Naive thymus-derived CD4-positive, alpha-beta T cell (primary cell): ENCODE measurements around the gene TRDN. TPM values are rescaled to one million over a fixed set of nuclear protein-coding genes. Genes with fewer than 3 reads are reported as not detected.

ENCODE experiments used
- ATAC-seq: fragments of 150-1000 bp; cut with Tn5 transposase; 2 replicates; pipeline ENCODE4 v1.10.0; 2021; ENCODE audit warnings: mild to moderate bottlenecking, moderate library complexity
- CTCF ChIA-PET: fragments of 350-600 bp; sonication (Branson Sonifier 250); formaldehyde crosslinking; loops from one replicate; lab custom pipeline; 2021; ENCODE audit warnings: antibody characterized with exemption; lab: Charles Lee
- POLR2A ChIA-PET: fragments of 350-600 bp; sonication (Branson Sonifier 250); formaldehyde crosslinking; loops from one replicate; lab custom pipeline; 2021; ENCODE audit warnings: antibody characterized with exemption, inconsistent platforms; lab: Charles Lee
- DNase-seq, 9 donors: peaks; one replicate each; pipeline versions ENCODE4 v3.0.0 to v3.0.0-alpha.2; 2020 to 2022; ENCODE audit warnings: mixed read lengths in 1 of 9
- H3K27ac ChIP-seq: one replicate; pipeline ENCODE4 v1.7.0; 2013; ENCODE audit warnings: mild to moderate bottlenecking, low read depth, low read length, moderate library complexity
- H3K27me3 ChIP-seq, 2 donors: one replicate each; pipeline ENCODE4 v1.7.0; 2013; ENCODE audit warnings: low read length in 2 of 2, mild to moderate bottlenecking in 2 of 2, moderate library complexity in 2 of 2; ENCODE audit not compliant: control insufficient read depth in 2 of 2, insufficient read depth in 2 of 2
- H3K36me3 ChIP-seq, 3 experiments: 1 replicate in 2 of 3; 2 replicates in 1 of 3; pipeline ENCODE4 v1.7.0; 2013; ENCODE audit warnings: low read length in 3 of 3, mild to moderate bottlenecking in 3 of 3, moderate library complexity in 1 of 3; ENCODE audit not compliant: insufficient read depth in 3 of 3, control insufficient read depth in 2 of 3
- H3K4me1 ChIP-seq, 2 donors: one replicate each; pipeline ENCODE4 v1.7.0; 2013; ENCODE audit warnings: low read length in 2 of 2, mild to moderate bottlenecking in 2 of 2, moderate library complexity in 1 of 2; ENCODE audit not compliant: control insufficient read depth in 2 of 2, insufficient read depth in 2 of 2
- H3K4me3 ChIP-seq: 2 replicates; pipeline ENCODE4 v1.7.0; 2013; ENCODE audit warnings: mild to moderate bottlenecking, low read length
- H3K9me3 ChIP-seq, 3 experiments: 1 replicate in 2 of 3; 2 replicates in 1 of 3; pipeline ENCODE4 v1.7.0; 2013; ENCODE audit warnings: low read length in 3 of 3; ENCODE audit not compliant: control insufficient read depth in 2 of 3
- H3K27ac Mint-ChIP-seq, 9 donors: one replicate each; pipeline ENCODE4 v1.8.0; 2020 to 2022; ENCODE audit warnings: mixed read lengths in 9 of 9, mild to moderate bottlenecking in 8 of 9, moderate library complexity in 5 of 9, inconsistent platforms in 2 of 9
- H3K27me3 Mint-ChIP-seq, 5 donors: one replicate each; pipeline ENCODE4 v1.8.0; 2021 to 2022; ENCODE audit warnings: mixed read lengths in 5 of 5, mild to moderate bottlenecking in 1 of 5
- H3K36me3 Mint-ChIP-seq, 5 donors: one replicate each; pipeline ENCODE4 v1.8.0; 2020 to 2022; ENCODE audit warnings: mixed read lengths in 5 of 5, mild to moderate bottlenecking in 3 of 5, inconsistent platforms in 1 of 5
- H3K4me1 Mint-ChIP-seq, 7 donors: one replicate each; pipeline ENCODE4 v1.8.0; 2020 to 2022; ENCODE audit warnings: mixed read lengths in 7 of 7, mild to moderate bottlenecking in 3 of 7, inconsistent platforms in 1 of 7
- H3K4me3 Mint-ChIP-seq, 10 donors: one replicate each; pipeline ENCODE4 v1.8.0; 2020 to 2022; ENCODE audit warnings: mild to moderate bottlenecking in 10 of 10, mixed read lengths in 10 of 10, moderate library complexity in 6 of 10, inconsistent platforms in 2 of 10
- H3K9me3 Mint-ChIP-seq, 11 donors: one replicate each; pipeline ENCODE4 v1.8.0; 2020 to 2022; ENCODE audit warnings: mixed read lengths in 11 of 11, mild to moderate bottlenecking in 4 of 11, inconsistent platforms in 1 of 11, moderate library complexity in 1 of 11
- intact Hi-C, 2 donors: fragments of 100-400 bp; cut with micrococcal nuclease; formaldehyde crosslinking; loops; one replicate each; pipeline ENCODE4 v1.15.1; 2023
- polyA plus RNA-seq, 2 donors: library from polyadenylated mRNA; unstranded; fragments of 300-500 nt; fragmentation: Illumina TruSeq; gene quantifications; one replicate each; pipeline ENCODE4 v1.2.3, GENCODE V29; 2021
- total RNA-seq, 6 experiments: library from RNA in 5 of 6; stranded (reverse) in 5 of 6; gene quantifications; 1 replicate in 5 of 6; 2 replicates in 1 of 6; pipeline ENCODE4 v1.2.3 and lab custom pipeline; 2021 to 2026

The TRDN gene
- total RNA-seq (not detected), polyA plus RNA-seq (not detected), total RNA-seq (lab: John Stamatoyannopoulos, UW) (not detected)

- CTCF ChIA-PET = no interaction called here
These were observed at the start of gene TRDN for GRCh38 chr6:123636782-123637181. Gene TRDN, minus strand, starts transcription at chr6:123636950. Its CDS starts 175 bp downstream, at chr6:123636775.

GRCh38 chr6:123681957-123682462 lies 45.3 kb upstream of the TRDN start:
- H3K4me1 ChIP-seq = no peaks in the 10 kb centered on the region
- intact Hi-C loops = no loop called here

More at GRCh38 chr6:123636782-123637181, at the start of gene TRDN:
- no peak for DNase-seq
- POLR2A ChIA-PET = no interaction called here
- no peak for ATAC-seq
- no peaks in the 10 kb centered on the region for H3K36me3 Mint-ChIP-seq
- no peaks in the 10 kb centered on the region for H3K4me1 ChIP-seq
- no peaks in the 10 kb centered on the region for H3K36me3 ChIP-seq
- peaks cover 0 to 7% (median 0%) of the 10 kb centered on the region in 11 donors for H3K9me3 Mint-ChIP-seq
- no peaks in the 10 kb centered on the region for H3K27me3 ChIP-seq
- no peaks in the 10 kb centered on the region for H3K27me3 Mint-ChIP-seq
- no peaks in the 10 kb centered on the region for H3K9me3 ChIP-seq
- intact Hi-C loops = no loop called here
- H3K4me3 ChIP-seq = no peak within 1 kb of the TSS
- no peak within 1 kb of the TSS for H3K4me3 Mint-ChIP-seq
- H3K27ac Mint-ChIP-seq = no peak within 1 kb of the TSS
- no peaks in the 10 kb centered on the region for H3K4me1 Mint-ChIP-seq
- no peak within 1 kb of the TSS for H3K27ac ChIP-seq

GRCh38 chr6:123677897-123678296 lies 41.1 kb upstream of the TRDN start:
- no peaks in the 10 kb centered on the region for H3K27me3 Mint-ChIP-seq
- H3K4me1 ChIP-seq = no peaks in the 10 kb centered on the region
- H3K36me3 Mint-ChIP-seq = no peaks in the 10 kb centered on the region
- H3K9me3 ChIP-seq = no peaks in the 10 kb centered on the region
- POLR2A ChIA-PET = no interaction called here
- H3K4me3 Mint-ChIP-seq = no peak overlapping the region
- H3K9me3 Mint-ChIP-seq = peaks cover 0 to 21% (median 8%) of the 10 kb centered on the region in 11 donors
- H3K4me1 Mint-ChIP-seq = no peaks in the 10 kb centered on the region
- no peak overlapping the region for H3K27ac Mint-ChIP-seq
- H3K27me3 ChIP-seq = no peaks in the 10 kb centered on the region
- ATAC-seq (no peak), DNase-seq (no peak)
- no peak overlapping the region for H3K27ac ChIP-seq
- intact Hi-C loops = no loop called here
- CTCF ChIA-PET = no interaction called here
- H3K36me3 ChIP-seq = no peaks in the 10 kb centered on the region
- H3K4me3 ChIP-seq = no peak overlapping the region

More at GRCh38 chr6:123681957-123682462, 45.3 kb upstream of the TRDN start:
- H3K27ac ChIP-seq = no peak overlapping the region
- no peak overlapping the region for H3K4me3 ChIP-seq
- Mint-ChIP-seq H3K9me3 (peaks cover 0 to 5% (median 0%) of the 10 kb centered on the region in 11 donors), H3K4me3 (no peak overlapping the region), H3K4me1 (no peaks in the 10 kb centered on the region), H3K27me3 (no peaks in the 10 kb centered on the region), H3K27ac (no peak overlapping the region), H3K36me3 (no peaks in the 10 kb centered on the region)
- H3K9me3 ChIP-seq = no peaks in the 10 kb centered on the region
- ATAC-seq (no peak), DNase-seq (no peak)
- CTCF ChIA-PET = no interaction called here
- no peaks in the 10 kb centered on the region for H3K27me3 ChIP-seq
- POLR2A ChIA-PET = no interaction called here
- H3K36me3 ChIP-seq = no peaks in the 10 kb centered on the region

GRCh38 chr6:123676793-123677192 lies 40.0 kb upstream of the TRDN start:
- intact Hi-C loops = no loop called here
- H3K4me1 ChIP-seq = no peaks in the 10 kb centered on the region
- no peaks in the 10 kb centered on the region for H3K36me3 ChIP-seq
- no peak overlapping the region for H3K4me3 ChIP-seq
- Mint-ChIP-seq H3K27ac (no peak overlapping the region), H3K27me3 (no peaks in the 10 kb centered on the region), H3K4me3 (no peak overlapping the region), H3K9me3 (peaks cover 0 to 21% (median 8%) of the 10 kb centered on the region in 11 donors), H3K4me1 (no peaks in the 10 kb centered on the region), H3K36me3 (no peaks in the 10 kb centered on the region)
- ChIA-PET POLR2A (no interaction called here), CTCF (no interaction called here)
- no peaks in the 10 kb centered on the region for H3K9me3 ChIP-seq
- H3K27ac ChIP-seq = no peak overlapping the region
- DNase-seq (no peak), ATAC-seq (no peak)
- H3K27me3 ChIP-seq = no peaks in the 10 kb centered on the region

- H3K27ac Mint-ChIP-seq = no peak overlapping the region
- Histone ChIP-seq H3K36me3 (no peaks in the 10 kb centered on the region), H3K4me3 (no peak overlapping the region), H3K4me1 (no peaks in the 10 kb centered on the region), H3K27me3 (no peaks in the 10 kb centered on the region), H3K9me3 (no peaks in the 10 kb centered on the region), H3K27ac (no peak overlapping the region)
- ChIA-PET POLR2A (no interaction called here), CTCF (no interaction called here)
- no peaks in the 10 kb centered on the region for H3K4me1 Mint-ChIP-seq
- H3K36me3 Mint-ChIP-seq = no peaks in the 10 kb centered on the region
- H3K27me3 Mint-ChIP-seq = no peaks in the 10 kb centered on the region
- intact Hi-C loops = no loop called here
- no peak for ATAC-seq
- no peak for DNase-seq
- peaks cover 0 to 9% (median under 1%) of the 10 kb centered on the region in 11 donors for H3K9me3 Mint-ChIP-seq
- H3K4me3 Mint-ChIP-seq = no peak overlapping the region
These were observed 32.3 kb upstream of the TRDN start for GRCh38 chr6:123668965-123669591.

GRCh38 chr6:123668063-123668462 lies 31.3 kb upstream of the TRDN start:
- intact Hi-C loops = no loop called here
- DNase-seq (no peak), ATAC-seq (no peak)
- no peak overlapping the region for H3K4me3 Mint-ChIP-seq
- peaks cover 0 to 5% (median 0%) of the 10 kb centered on the region in 11 donors for H3K9me3 Mint-ChIP-seq
- no peaks in the 10 kb centered on the region for H3K27me3 Mint-ChIP-seq
- CTCF ChIA-PET = no interaction called here
- no peaks in the 10 kb centered on the region for H3K9me3 ChIP-seq
- no peak overlapping the region for H3K27ac ChIP-seq
- POLR2A ChIA-PET = no interaction called here
- no peak overlapping the region for H3K4me3 ChIP-seq
- H3K27ac Mint-ChIP-seq = no peak overlapping the region
- no peaks in the 10 kb centered on the region for H3K36me3 ChIP-seq
- no peaks in the 10 kb centered on the region for H3K4me1 ChIP-seq
- H3K36me3 Mint-ChIP-seq = no peaks in the 10 kb centered on the region
- no peaks in the 10 kb centered on the region for H3K4me1 Mint-ChIP-seq
- H3K27me3 ChIP-seq = no peaks in the 10 kb centered on the region

GRCh38 chr6:123663436-123663835 lies 26.7 kb upstream of the TRDN start:
- no peak overlapping the region for H3K4me3 Mint-ChIP-seq
- Histone ChIP-seq H3K27ac (no peak overlapping the region), H3K36me3 (no peaks in the 10 kb centered on the region), H3K4me1 (no peaks in the 10 kb centered on the region), H3K9me3 (no peaks in the 10 kb centered on the region), H3K27me3 (no peaks in the 10 kb centered on the region), H3K4me3 (no peak overlapping the region)
- no peaks in the 10 kb centered on the region for H3K36me3 Mint-ChIP-seq
- ATAC-seq (no peak), DNase-seq (no peak)
- peaks cover 0 to 5% (median 0%) of the 10 kb centered on the region in 11 donors for H3K9me3 Mint-ChIP-seq
- no peaks in the 10 kb centered on the region for H3K4me1 Mint-ChIP-seq
- H3K27ac Mint-ChIP-seq = no peak overlapping the region
- ChIA-PET CTCF (no interaction called here), POLR2A (no interaction called here)
- H3K27me3 Mint-ChIP-seq = no peaks in the 10 kb centered on the region
- intact Hi-C loops = no loop called here
